GM19372 (cell line): Measurements from ENCODE around the gene NPIPB12.
"Not testable (repeated sequence)": the region's sequence is repeated elsewhere in the genome, so short reads cannot be mapped to it uniquely, and the experiment has no call there.

Experiments
- ATAC-seq: cut with Tn5 transposase; IDR thresholded peaks from one replicate; pipeline ENCODE4 v1.9.1; 2021; ENCODE audit warnings: mild to moderate bottlenecking, low read depth, moderate library complexity; ENCODE audit not compliant: unreplicated experiment

The NPIPB12 gene

DNA sequence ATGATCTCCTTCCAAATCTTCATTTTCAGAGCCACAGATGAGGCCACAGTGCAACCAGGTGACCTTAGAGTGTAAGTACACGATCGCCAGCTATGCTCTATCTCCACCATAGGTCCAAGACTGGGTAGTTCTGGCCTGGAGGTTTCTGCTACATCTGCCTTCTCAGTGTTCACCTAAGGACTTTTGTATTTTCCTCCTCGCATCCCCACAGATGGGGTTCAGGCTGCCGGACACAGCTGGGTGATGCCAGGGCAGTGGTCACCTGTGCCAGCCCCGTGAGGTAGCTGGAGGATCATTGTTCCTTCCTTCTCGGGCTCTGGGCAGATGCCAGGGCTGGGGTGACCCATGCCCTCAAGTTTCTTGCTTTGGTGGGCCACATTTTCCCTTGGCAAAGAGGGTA, at the start of gene NPIPB12:
TSS of gene NPIPB12 (minus strand) at position 101 of the 400 bp plus-strand sequence.
- ATAC-seq = not testable (repeated sequence)

DNA sequence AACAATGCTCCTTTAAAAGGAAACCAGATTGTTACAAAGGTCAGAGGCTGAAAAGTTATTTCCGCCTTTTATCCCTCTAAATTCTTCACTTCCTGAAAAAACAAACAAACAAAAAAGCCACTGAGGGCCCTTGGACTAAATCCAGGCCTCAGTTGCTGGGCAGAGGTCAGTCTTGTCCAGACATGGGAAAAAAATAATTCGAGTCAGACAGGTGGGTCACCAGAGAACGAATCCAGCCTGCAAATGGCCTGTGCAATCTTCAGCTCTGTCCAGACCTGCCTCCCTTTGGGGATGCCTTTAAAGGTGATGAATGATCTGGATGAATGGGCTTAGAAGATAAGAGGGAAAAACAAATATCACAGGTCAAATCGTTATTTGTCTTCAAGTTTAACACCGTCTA, 15.3 kb upstream of the NPIPB12 start:
- not testable (repeated sequence) for ATAC-seq

DNA sequence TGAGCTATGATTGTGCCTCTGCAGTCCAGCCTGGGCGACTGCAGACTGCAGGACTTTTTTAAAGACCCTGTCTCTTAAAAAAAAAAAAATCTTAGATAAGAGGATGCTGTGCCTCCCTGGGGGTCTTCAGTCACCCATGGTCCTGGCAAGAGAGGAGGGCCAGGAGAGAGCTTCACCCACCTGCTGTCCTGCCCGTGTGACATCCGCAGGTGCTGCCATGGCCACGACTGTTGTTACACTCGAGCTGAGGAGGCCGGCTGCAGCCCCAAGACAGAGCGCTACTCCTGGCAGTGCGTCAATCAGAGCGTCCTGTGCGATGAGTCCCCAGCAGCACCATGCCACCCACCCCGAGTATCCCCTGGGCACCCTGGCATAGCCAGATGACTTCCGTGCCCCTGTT, 23.9 kb downstream of the NPIPB12 start:
- ATAC-seq = not testable (repeated sequence)

DNA sequence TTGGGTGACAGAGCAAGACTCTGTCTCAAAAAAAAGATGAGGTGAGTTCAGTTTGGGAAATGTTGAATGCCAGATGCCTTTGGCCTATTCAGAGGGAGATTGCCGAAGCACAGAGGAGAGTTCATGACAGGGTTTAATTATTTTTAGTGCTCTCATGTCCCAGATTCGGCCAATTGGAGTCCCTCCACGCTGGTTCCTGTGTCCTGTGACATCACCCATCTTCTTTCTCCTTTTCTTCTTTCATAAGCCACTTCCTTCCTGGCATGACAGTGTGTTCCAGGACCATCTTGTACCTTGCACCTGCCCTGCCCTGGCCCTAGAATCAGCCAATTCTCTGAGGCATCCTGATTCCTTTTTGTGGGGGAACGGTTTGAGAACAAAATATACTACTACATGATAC, 34.1 kb downstream of the NPIPB12 start:
- not testable (repeated sequence) for ATAC-seq

DNA sequence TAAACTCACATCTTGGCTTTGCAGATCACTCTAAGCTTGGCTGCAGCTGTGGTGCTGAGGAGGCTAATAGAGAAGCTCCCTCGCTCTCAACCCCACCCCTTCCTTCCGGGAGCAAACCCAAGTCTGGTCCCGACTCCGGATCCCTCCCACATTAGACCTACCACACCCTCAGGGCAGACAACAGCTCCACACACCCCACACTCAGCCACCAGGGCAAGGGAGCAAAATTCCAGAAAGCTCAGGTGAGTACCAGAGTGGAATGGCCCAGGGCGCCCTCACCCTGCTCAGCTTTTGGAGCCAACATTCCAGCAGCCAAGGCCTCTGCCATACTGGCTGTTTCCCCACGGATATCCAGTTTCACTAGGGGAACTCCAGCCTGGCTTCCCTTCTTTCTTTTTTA, 36.5 kb downstream of the NPIPB12 start:
- ATAC-seq = not testable (repeated sequence)

DNA sequence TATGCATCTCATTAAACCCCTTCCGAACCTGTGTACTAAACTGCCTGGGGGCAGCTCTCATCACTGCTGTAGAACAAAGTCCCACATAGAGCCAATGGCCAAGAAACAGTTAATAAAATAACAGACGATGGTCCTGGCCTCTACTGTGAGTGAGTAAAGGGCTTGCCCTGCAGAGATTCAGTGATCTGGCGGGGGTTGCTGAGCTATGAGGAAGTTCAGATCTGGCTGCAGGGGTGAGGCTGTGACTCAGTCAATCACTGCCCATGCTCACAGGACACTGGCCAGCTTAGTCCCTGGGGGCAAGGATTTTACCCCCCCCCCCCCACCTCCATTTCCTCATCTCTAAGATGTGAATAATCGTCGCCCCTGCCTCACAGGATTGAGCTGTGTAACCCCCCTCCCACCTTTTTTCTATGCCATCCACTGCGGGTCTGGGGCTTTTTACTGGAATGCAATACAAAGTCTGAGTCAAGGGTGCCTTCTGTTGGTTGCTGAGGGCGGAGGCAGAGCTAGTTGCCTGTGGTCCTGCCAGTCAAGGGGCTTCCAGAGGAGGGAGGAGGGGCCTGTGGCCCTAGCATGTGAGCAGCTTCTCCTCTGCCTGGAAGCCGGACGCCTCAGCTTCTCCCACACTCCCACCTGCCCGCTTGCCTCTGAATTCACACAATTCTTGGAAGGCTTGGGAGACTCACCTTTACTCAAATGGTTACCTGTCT, 38.4 kb downstream of the NPIPB12 start:
- ATAC-seq = not testable (repeated sequence)

DNA sequence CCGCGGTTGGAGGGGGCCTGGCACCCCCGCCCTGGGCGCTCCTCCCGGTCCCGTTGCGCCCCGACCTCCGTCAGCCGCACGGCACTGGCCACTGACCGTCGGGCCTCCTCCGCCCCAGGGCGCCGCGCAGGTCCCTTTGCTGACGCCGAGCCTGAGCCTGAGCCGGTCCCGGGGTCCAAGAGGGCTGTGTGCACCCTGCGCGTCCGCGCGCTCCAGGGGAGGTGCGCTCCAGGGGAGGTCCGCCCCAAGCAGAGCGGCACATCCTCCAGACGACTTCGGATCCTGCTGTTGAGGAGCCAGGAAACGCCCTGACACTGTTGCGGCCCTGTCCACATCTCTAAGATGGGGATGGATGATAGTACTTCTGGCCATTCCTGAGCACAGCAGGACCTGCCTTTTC, 39.3 kb downstream of the NPIPB12 start:
- ATAC-seq = not testable (repeated sequence)

DNA sequence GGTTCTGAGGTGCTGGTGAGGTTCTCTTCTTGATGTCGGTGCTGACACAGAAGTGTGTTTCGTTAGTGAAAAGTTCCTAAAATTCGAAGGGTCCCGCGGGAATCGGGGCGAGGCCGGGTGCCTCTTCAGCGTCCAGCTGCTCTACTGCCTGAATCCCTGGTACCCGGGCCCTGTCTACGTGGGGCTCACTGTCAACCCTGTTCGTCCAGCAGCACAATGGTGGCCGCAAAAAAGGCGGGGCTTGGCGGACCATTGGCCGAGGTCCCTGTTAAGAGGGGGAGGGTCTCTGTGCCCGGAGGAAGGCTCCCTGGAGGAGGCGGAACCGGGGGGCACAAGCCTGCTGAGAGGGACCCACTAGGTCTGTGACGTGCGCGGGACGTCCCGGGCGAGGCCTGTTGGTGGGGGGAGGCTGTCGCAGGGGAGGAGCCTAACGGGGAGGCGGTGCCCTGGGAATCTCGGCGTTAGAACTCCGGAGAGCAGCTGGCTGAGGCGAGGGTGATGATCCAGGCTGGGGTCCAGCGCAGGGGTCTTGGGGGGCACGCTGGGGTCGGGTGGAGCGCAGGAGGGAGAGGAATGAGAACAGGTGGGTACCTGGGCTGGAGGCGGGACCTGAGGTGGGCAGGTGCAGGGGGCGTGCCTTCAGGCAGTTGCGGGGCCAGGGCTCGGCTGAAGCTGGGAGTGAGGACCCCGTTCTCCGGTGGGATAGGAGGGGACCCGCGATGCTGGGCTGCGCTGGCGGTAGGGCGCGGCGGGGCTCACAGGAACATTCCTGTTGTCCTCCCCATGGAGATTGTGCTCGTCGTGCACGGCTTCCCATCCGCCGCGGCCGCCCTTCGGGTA, 40.0 kb downstream of the NPIPB12 start:
- not testable (repeated sequence) for ATAC-seq

DNA sequence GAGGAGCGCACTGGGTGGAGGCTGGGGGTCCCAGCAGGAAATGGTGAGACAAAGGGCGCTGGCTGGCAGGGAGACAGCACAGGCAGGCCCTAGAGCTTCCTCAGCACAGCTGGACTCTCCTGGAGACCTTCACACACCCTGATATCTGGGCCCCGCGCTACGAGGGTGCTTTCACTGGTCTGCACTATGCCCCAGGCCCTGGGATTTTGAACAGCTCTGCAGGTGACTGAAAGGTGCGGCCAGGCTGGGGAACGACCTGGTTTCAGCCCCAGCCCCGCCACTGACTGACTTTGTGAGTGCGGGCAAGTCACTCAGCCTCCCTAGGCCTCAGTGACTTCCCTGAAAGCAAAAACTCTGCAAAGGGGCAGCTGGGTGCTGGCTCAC, 45.6 kb downstream of the NPIPB12 start:
- not testable (repeated sequence) for ATAC-seq

DNA sequence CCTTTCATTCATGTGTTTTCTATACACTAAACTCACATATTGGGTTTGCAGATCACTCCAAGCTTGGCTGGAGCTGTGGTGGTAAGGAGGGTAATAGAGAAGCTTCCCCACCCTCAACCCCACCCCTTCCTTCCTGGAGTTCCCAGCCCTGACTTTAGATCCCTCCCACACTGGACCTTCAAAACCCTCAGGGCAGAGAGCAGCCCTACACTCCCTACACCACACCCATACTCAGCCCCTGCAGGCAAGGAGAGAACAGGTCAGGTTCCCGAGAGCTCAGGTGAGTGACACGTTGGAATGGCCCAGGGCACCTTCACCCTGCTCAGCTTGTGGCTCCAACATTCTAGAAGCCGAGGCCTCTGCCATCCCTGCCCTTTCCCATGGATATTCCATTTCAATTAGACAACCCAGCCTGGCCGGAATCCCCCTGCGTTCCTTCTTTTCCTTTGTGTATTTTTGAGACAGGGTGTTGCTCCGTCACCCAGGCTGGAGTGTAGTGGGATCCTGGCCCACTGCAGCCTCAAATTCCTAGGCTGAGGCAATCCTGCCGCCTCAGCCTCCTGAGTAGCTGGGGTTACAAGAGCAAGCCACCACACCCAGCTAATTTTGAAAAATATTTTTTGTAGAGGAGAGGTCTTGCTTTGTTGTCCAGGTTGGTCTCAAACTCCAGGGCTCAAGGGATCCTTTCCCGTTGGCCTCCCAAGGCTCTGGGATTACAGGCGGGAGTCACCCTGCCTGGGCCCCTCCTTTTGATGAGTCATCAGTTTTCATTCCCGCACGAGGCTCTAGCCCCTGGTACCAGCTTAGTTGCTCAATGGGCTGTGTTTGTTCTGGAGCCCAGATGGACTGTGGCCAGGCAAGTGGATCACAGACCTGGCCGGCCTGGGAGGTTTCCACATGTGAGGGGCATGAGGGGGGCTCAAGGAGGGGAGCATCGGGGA, 46.2 kb downstream of the NPIPB12 start, which contains the start of gene SULT1A4:
TSS of gene SULT1A4 (plus strand) at position 208 of the 941 bp plus-strand sequence. CDS start 1,473 bp downstream, outside the sequence.
- not testable (repeated sequence) for ATAC-seq

DNA sequence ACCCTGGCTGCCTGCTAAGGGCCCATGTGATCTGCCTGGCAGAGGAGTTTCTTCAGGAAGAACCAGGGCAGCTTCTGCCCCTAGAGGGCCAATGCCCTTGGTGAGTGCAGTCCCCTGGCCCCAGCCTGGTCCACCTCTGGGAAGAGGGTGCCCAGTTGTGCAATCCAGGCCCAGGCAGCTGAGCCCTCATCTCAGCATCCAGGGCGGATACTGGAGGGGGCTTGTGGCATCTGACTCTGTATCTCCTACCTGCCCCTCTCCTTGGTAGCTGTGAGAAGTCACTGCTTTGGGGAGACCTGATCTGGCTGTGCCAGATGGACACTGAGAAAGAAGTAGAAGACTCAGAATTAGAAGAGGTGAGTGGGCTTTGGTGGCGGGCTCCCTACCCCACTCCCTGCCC, 48.5 kb downstream of the NPIPB12 start:
- not testable (repeated sequence) for ATAC-seq

DNA sequence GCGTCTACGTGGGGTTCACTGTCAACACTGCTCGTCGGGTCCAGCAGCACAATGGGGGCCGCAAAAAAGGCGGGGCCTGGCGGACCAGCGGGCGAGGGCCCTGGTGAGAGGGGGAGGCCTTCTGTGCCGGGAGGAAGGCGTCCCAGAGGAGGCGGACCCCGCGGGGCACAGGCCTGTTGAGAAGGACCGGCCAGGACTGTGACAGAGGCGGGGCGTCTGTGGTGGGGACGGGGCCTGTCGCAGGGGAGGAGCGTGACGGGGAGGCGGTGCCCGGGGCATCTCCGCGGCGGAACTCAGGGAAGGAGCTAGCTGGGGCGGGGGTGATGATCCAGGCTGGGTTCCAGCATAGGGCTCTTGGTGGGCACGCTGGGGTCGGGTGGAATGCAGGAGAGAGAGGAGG, 51.4 kb downstream of the NPIPB12 start:
- ATAC-seq = peak; percentile 49

DNA sequence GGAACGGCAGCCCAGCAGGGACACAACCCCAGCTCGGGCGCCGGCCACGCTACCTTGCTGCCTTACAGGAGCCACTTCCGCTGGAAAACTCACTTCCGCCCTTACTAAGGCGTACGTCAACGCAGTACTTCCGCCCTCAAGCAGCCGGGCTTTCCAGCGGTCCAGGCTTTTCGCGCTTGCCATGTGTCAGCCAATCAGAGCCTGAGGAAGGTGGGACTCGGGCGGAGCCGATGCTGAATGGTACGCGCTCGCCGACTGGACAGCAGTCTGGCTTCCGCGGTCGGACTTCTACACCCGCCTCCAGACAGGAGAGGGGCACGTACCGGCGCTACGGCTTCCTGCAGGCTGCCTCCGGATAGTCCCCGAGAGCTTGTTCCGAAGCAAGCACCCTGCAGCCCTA, 51.9 kb downstream of the NPIPB12 start, which contains the start of the genes BOLA2 and SLX1B:
TSS of gene BOLA2 (minus strand) at position 83 of the 400 bp plus-strand sequence. CDS start 98 bp downstream, outside the sequence.
TSS of gene SLX1B (plus strand) at position 265 of the 400 bp plus-strand sequence.
- peak; percentile 86 for ATAC-seq

DNA sequence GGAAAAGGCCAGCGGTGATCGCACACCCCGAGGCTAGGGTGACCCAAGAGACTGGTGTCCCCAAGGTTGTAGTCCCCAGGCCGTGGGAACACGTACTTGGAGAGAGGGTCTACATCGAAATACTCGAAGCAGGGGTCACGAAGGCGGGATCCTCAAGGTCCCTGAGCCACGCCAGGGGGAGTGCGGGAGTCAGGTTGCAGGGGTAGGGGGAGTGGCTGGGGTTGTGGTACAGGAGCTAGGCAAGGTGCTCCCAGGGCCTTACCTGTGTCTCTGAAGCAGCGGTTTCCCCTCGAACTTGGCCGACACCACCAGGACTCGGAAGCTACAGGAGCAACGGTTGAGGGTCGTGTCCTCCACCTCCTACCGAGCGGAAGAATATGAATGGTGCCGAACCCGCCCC, 52.5 kb downstream of the NPIPB12 start:
- not testable (repeated sequence) for ATAC-seq
